GM23248 (cell line): Measurements from ENCODE around the gene POLR2M. TPM values are rescaled to one million over a fixed set of nuclear protein-coding genes. Genes with fewer than 3 reads are reported as not detected.

Source experiments
- DNase-seq: peaks from one replicate; pipeline ENCODE4 v3.0.0-alpha.2; 2015
- H2AFZ ChIP-seq: fragments of 200-600 bp; sonication (generic); 2 replicates; pipeline ENCODE4 v1.6.1; 2016; ENCODE audit warnings: antibody characterized with exemption
- H3F3A ChIP-seq: fragments of 200-600 bp; sonication (generic); 2 replicates; pipeline ENCODE4 v1.6.1; 2016; ENCODE audit warnings: mild to moderate bottlenecking, antibody characterized with exemption, mixed run types; ENCODE audit not compliant: insufficient read depth
- H3K27ac ChIP-seq: fragments of 200-600 bp; sonication (generic); 2 replicates; pipeline ENCODE4 v1.5.1; 2016; ENCODE audit warnings: mild to moderate bottlenecking
- H3K27me3 ChIP-seq: fragments of 200-600 bp; sonication (generic); replicated peaks from 2 replicates; pipeline ENCODE4 v1.6.1; 2016; ENCODE audit warnings: mild to moderate bottlenecking; ENCODE audit not compliant: insufficient read depth
- H3K36me3 ChIP-seq: fragments of 200-600 bp; sonication (generic); 2 replicates; pipeline ENCODE4 v1.6.1; 2016; ENCODE audit warnings: low read depth, mild to moderate bottlenecking
- H3K4me1 ChIP-seq: fragments of 200-600 bp; sonication (generic); 2 replicates; pipeline ENCODE4 v1.6.1; 2016; ENCODE audit warnings: mild to moderate bottlenecking; ENCODE audit not compliant: insufficient read depth
- H3K4me2 ChIP-seq: fragments of 200-600 bp; sonication (generic); one replicate; pipeline ENCODE4 v1.6.1; 2016; ENCODE audit warnings: mild to moderate bottlenecking; ENCODE audit not compliant: unreplicated experiment
- H3K4me3 ChIP-seq: fragments of 200-600 bp; sonication (generic); 2 replicates; pipeline ENCODE4 v1.5.1; 2016; ENCODE audit warnings: mild to moderate bottlenecking
- H3K79me2 ChIP-seq: fragments of 200-600 bp; sonication (generic); 2 replicates; pipeline ENCODE4 v1.6.1; 2016; ENCODE audit warnings: mild to moderate bottlenecking; ENCODE audit not compliant: insufficient read depth
- H3K9ac ChIP-seq: fragments of 200-600 bp; sonication (generic); 2 replicates; pipeline ENCODE4 v1.6.1; 2016; ENCODE audit warnings: mild to moderate bottlenecking
- H3K9me2 ChIP-seq: fragments of 200-600 bp; sonication (generic); 2 replicates; pipeline ENCODE4 v1.6.1; 2016; ENCODE audit warnings: mixed run types, mild to moderate bottlenecking, moderate library complexity; ENCODE audit not compliant: insufficient read depth
- H3K9me3 ChIP-seq: fragments of 200-600 bp; sonication (generic); one replicate; pipeline ENCODE4 v1.6.1; 2017; ENCODE audit warnings: low read depth
- H4K20me1 ChIP-seq: fragments of 200-600 bp; sonication (generic); 2 replicates; pipeline ENCODE4 v1.6.0; 2016; ENCODE audit not compliant: insufficient read depth
- EZH2 ChIP-seq: fragments of 200-600 bp; sonication (generic); IDR thresholded peaks from 2 replicates; pipeline ENCODE4 v1.6.1; 2018; ENCODE audit warnings: antibody characterized with exemption, mild to moderate bottlenecking; ENCODE audit not compliant: insufficient read depth, poor library complexity, severe bottlenecking
- EZH2phosphoT487 ChIP-seq: fragments of 200-600 bp; sonication (generic); IDR thresholded peaks from 2 replicates; pipeline ENCODE4 v1.6.1; 2018; ENCODE audit warnings: antibody characterized with exemption, moderate library complexity, mild to moderate bottlenecking, low read depth; ENCODE audit not compliant: insufficient read depth
- WGBS, 2 experiments: methylation state at CpG; one replicate each; pipeline ENCODE4 v1.1.6; 2015 to 2017; ENCODE audit warnings: low lambda C conversion rate in 2 of 2, low coverage in 1 of 2; ENCODE audit errors: missing lambda C conversion rate in 2 of 2; 5-methylcytosine and 5-hydroxymethylcytosine counted together
- in situ Hi-C: fragments of 300-500 bp; cut with MboI; formaldehyde crosslinking; loops from 2 replicates; pipeline ENCODE4 v1.15.0; 2020
- polyA plus RNA-seq: library from polyadenylated mRNA; unstranded; fragments of >200 nt; fragmentation: Nextera tagmentation; extraction: Ambion mirVana; gene quantifications from 2 replicates; pipeline ENCODE4 v1.2.1, GENCODE V29; 2016
- total RNA-seq: library from RNA; depleted of rRNA; stranded (reverse); fragments of >200 nt; shearing (Covaris generic); gene quantifications from 2 replicates; pipeline ENCODE4 v1.2.3, GENCODE V29; 2014

Gene POLR2M
- total and polyA plus RNA-seq, 2 experiments from 2014 or later = 38.6 to 226 TPM

DNA sequence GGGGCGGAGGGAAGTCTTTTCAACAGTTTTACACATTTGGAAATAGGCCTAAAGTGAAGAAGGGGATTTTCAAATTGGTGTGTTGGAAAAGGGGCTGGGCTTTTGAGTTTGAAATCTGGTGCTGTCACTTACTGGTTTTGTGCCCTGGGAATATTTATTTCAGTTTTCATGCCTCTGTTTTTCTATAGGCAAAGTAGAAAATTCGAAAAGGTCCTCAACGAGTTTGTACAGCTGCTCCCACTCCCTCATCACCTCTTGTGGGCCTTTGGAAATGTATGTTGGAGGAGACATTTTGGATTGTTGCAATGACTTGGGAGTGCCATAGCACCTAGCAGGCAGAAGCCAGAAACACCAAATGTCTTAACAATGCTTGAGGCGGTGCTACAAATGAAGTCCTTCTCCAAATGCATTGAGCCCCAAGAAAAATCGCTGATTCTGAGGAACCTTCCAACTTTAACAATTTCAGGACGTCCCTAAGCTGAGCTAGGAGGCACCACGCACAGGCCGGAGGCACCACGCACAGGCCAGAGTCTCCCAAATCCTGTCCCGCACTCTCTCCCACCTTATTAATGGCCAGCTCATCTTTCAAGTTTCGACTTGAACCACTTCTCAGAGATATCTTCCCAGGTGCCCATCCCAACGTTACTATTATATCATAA is 639 bp upstream of the POLR2M start:
- no peaks in the 10 kb centered on the region for H3K9me3 ChIP-seq
- in situ Hi-C loops = no loop called here
- H2AFZ ChIP-seq = peak overlapping the region; percentile 87
- peak overlapping the region; percentile 45 for H3K4me2 ChIP-seq
- peaks cover 17% of the 10 kb centered on the region; the same call in 1 of the 2 replicates for H3K36me3 ChIP-seq
- peaks cover 43% of the 10 kb centered on the region for H3K79me2 ChIP-seq
- 74 to 77% methylated on average over 12 of the region's 12 CpGs for WGBS, 2 experiments
- H3K9ac ChIP-seq = peak overlapping the region; percentile 97
- H3K27me3 ChIP-seq = no peaks in the 10 kb centered on the region
- H3F3A ChIP-seq = no peaks in the 10 kb centered on the region; the same call in 1 of the 2 replicates
- H3K4me3 ChIP-seq = peak overlapping the region; percentile 87
- TF ChIP-seq EZH2phosphoT487 (no peak), EZH2 (no peak)
- H3K9me2 ChIP-seq = 0 out of 2 replicates have a peak, but pooled peaks cover 4% of the 10 kb centered on the region
- H3K4me1 ChIP-seq = peaks cover 12% of the 10 kb centered on the region
- H3K27ac ChIP-seq = peak overlapping the region; percentile 88
- DNase-seq = no peak
- H4K20me1 ChIP-seq = no peaks in the 10 kb centered on the region

GRCh38 chr15:57708047-57708446 is 1.5 kb downstream of the POLR2M start:
- 48 to 57% methylated on average over 4 of the region's 4 CpGs for WGBS, 2 experiments

GRCh38 chr15:57718309-57718708 is 11.8 kb downstream of the POLR2M start:
- Histone ChIP-seq H3K79me2 (peaks cover 3% of the 10 kb centered on the region; the same call in 1 of the 2 replicates), H3K9ac (no peak overlapping the region), H3K27me3 (no peaks in the 10 kb centered on the region), H3K4me2 (no peak overlapping the region), H3K9me3 (no peaks in the 10 kb centered on the region), H2AFZ (no peak overlapping the region), H3K4me3 (no peak overlapping the region), H3K27ac (no peak overlapping the region), H3K9me2 (no peaks in the 10 kb centered on the region), H3K4me1 (peaks cover 7% of the 10 kb centered on the region), H3F3A (0 out of 2 replicates have a peak, but pooled peaks cover 5% of the 10 kb centered on the region), H3K36me3 (peaks cover 17% of the 10 kb centered on the region; the same call in 1 of the 2 replicates), H4K20me1 (no peaks in the 10 kb centered on the region)
- 69 to 84% methylated on average over 2 of the region's 2 CpGs for WGBS, 2 experiments
- TF ChIP-seq EZH2phosphoT487 (no peak), EZH2 (no peak)
- no peak for DNase-seq
- in situ Hi-C loops = no loop called here

More at GRCh38 chr15:57708047-57708446, 1.5 kb downstream of the POLR2M start:
- peak overlapping the region; percentile 87 for H3K4me3 ChIP-seq
- H3K79me2 ChIP-seq = peaks cover 50% of the 10 kb centered on the region
- no peaks in the 10 kb centered on the region for H4K20me1 ChIP-seq
- H2AFZ ChIP-seq = no peak overlapping the region
- no peaks in the 10 kb centered on the region; the same call in 1 of the 2 replicates for H3F3A ChIP-seq
- no peaks in the 10 kb centered on the region for H3K9me3 ChIP-seq
- H3K4me1 ChIP-seq = peaks cover 12% of the 10 kb centered on the region
- no peaks in the 10 kb centered on the region for H3K9me2 ChIP-seq
- TF ChIP-seq EZH2phosphoT487 = no peak
- H3K27ac ChIP-seq = no peak overlapping the region; the same call in 1 of the 2 replicates
- no peaks in the 10 kb centered on the region for H3K27me3 ChIP-seq
- H3K4me2 ChIP-seq = peak overlapping the region; percentile 89
- in situ Hi-C loops = no loop called here
- peak overlapping the region; percentile 97 for H3K9ac ChIP-seq
- H3K36me3 ChIP-seq = peaks cover 38% of the 10 kb centered on the region
- DNase-seq = peak; percentile 68

- H3K27me3 ChIP-seq = no peaks in the 10 kb centered on the region
These were observed 14.4 kb downstream of the POLR2M start for GRCh38 chr15:57720867-57721266.

More at GRCh38 chr15:57720867-57721266, 14.4 kb downstream of the POLR2M start:
- no peak for TF ChIP-seq EZH2phosphoT487
- TF ChIP-seq EZH2 = no peak
- 0 out of 2 replicates have a peak, but pooled peaks cover 5% of the 10 kb centered on the region for H3F3A ChIP-seq
- whole genome bisulfite sequencing, 2 experiments = 11 to 23% methylated on average over 3 of the region's 3 CpGs
- H3K27ac ChIP-seq = no peak overlapping the region
- no peaks in the 10 kb centered on the region for H3K9me2 ChIP-seq
- 0 out of 2 replicates have a peak, but pooled peaks cover 3% of the 10 kb centered on the region for H3K79me2 ChIP-seq
- H4K20me1 ChIP-seq = no peaks in the 10 kb centered on the region
- H3K4me3 ChIP-seq = no peak overlapping the region
- in situ Hi-C loops = no loop called here
- peak; percentile 32 for DNase-seq
- H3K9ac ChIP-seq = no peak overlapping the region
- no peaks in the 10 kb centered on the region; the same call in 1 of the 2 replicates for H3K36me3 ChIP-seq
- H3K9me3 ChIP-seq = no peaks in the 10 kb centered on the region
- H2AFZ ChIP-seq = no peak overlapping the region
- H3K4me2 ChIP-seq = peak overlapping the region; percentile 48
- peaks cover 7% of the 10 kb centered on the region for H3K4me1 ChIP-seq
